Fibroblast of skin of right quadriceps (primary cell): Measurements from ENCODE around the gene PDAP1.

ENCODE experiments used
- DNase-seq: peaks from one replicate; pipeline ENCODE4 v3.0.0-alpha.2; 2013

The PDAP1 gene

DNA sequence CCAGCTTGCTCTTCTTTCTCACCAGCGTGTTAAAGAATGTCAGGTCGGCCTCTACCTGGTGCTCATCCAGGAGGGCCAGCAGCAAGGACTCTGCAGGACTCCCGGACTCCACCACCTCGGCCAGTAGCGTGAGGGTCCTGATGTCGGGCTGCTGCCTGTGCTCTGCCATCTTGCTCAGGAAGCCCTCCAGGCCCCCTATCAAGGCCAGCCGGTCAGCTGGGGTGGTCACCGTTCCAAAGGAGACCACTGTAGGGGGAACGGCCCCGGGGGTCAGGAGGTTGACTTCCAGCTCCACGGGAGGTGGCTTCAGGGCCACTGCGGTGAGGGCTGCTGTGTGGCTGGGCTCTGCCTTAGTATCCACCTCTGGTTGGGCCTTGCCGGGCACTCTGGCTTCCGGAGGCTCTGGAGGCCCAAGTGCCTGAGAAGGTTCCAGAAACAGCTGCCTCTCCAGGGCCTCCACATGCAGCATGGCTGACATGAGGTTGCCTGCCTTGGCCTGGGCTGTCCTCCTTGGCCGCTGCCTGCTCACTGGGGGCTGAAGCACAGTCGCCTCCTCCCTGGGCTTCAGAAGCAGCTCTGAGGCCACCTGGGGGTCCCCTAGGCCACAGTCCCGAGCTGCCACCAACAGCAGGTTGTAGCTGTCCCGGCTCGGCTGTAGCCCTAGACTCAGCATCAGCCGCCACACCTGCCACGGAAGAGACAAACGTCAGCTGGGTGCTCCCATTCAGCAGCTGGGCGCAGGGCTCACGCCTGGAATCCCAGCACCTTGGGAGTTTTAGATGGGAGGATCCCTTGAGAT lies 16.7 kb upstream of the PDAP1 start:
- no peak for DNase-seq

DNA sequence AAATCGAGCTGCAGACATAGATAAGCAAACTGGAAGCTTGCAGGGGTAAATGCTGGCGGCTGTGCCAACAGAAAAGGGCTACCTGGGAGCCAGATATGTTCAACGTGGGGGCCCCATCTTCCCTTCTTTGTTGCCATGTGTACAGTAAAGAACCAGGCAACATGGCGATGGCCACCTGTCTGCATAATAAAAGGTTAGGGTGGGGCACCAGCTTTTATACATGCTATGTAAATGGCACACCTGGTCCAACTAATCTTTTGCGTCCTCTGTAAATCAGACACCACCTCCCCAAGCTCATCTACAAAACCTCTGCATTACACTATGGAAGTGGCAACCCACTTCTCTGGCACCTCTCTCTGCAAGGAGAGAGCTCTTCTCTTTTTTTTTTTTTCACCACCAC lies 14.2 kb upstream of the PDAP1 start:
- DNase-seq, result no peak

DNA sequence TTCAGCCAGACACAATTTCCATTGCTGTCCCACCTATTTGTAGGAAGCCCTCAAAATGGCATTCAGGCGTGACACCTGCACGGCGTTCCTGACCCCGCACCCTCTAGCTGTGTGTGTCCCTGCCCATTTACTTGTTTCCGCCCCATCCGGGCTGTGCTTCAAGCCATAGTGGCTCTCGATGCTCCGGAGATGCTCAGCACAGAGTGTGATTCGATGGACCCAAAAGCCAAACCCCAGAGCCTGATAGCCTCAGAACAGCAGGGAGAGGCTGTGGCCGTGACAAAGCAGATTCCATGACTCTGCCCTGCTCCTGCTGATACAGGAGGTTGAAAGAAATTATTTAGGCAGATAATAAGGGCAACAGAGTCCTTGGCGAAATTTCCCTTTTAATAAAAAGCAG lies 13.8 kb upstream of the PDAP1 start:
- DNase-seq, result no peak

DNA sequence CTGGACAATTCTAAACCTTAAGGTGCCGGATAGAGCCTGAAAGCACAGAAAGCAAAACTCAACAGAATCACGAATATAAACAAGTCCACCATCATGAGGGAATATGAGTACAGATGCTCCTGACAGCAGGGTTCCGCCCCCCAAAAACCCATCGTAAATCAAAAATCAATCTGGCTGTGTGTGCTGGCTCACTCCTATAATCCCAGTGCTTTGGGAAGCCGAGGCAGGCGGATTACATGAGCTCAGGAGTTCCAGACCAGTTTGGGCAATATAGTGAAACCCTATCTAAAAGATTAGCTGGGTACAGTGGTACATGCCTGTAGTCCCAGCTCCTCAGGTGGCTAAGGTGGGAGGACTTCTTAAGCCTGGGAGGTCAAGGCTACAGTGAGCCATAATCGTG lies 12.6 kb upstream of the PDAP1 start:
- DNase-seq, result no peak

DNA sequence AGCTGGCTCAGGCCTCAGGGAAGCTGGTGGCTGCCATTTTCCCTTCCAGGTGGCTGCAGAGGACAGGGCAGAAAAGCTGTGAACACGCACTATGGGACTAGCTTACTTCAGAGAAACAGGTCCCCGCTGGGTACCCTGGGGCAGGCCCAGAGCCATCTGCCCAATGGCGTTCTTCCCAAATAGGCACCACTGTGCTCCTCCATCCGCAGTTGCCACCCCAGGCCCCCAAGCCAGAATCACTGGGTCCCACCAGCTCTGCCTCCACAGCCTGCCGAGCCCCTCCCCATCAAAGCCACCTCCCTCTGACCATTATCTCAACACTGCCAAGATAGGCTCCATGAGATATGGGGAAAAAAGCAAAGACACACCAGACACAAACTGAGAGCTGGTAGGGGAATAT lies 11.8 kb upstream of the PDAP1 start:
- no peak for DNase-seq

DNA sequence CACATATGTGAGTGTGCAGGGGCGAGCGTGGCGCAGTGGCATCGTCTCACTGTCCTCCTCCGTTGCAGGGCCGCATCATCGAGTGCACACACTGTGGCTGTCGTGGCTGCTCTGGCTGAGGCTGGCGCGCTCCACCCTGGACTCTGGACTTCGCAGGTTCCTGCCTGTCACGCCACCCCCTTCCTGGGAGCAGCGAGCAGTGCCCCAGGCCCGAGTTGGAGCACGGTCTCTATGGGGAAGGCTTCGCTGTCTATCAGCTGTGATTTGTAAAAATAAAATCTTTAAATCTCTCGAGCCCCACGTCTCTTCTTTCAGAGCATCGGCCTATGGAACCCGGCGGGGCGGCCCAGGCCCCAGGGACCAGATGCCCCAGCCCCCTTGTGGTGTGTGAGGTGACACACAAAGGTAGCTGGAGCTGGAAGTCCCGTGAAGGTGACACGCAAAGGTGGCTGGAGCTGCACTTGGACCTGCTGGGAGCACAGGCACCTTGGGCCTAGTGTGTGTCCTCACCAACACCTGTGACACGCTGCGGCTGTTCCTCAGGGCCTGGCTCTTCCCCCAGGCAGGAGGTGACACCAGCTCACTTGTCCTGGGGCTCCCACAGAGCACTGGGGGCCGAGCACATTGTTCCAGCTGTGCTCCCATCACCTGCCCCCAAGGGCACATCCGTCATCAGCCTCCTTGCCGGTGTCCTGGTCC lies 11.1 kb upstream of the PDAP1 start:
- DNase-seq, result no peak

DNA sequence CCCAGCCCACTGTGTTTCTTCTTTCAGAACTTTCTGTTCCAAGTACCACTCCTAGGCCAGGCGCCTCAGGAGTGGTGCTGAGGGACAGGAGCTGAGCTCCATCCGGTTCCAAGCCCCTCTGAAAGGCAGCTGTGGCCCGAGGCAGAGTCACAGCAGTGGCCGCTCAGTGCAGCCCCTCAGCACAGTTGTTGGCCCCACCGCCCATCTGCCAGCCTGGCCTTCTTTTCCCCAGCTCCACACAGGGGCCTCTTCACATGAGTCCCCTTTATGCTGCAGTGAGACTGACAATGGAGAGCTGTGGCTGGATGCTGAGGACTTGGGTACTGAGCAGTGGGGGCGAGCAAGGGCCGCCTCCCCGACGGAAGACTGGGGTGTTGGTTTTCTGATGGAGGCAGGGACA lies 9.9 kb upstream of the PDAP1 start:
- no peak for DNase-seq

DNA sequence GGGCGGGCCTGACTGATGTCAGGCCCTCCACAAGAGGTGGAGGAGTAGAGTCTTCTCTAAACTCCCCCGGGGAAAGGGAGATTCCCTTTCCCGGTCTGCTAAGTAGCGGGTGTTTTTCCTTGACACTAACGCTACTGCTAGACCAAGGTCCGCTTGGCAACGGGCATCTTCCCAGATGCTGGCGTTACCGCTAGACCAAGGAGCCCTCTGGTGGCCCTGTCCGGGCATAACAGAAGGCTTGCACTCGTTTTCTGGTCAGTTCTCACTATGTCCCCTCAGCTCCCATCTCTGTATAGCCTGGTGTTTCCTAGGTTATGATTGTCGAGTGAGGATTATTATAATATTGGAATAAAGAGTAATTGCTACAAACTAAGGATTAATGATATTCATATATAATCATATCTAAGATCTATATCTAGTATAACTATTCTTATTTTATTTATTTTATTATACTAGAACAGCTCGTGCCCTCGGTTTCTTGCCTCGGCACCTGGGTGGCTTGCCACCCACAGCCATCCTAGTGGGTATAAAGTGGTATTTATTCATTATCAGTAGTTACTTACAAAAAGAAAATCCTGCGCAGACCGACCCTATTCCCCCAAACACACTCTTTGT lies 7.2 kb upstream of the PDAP1 start:
- peak; percentile 36 for DNase-seq

DNA sequence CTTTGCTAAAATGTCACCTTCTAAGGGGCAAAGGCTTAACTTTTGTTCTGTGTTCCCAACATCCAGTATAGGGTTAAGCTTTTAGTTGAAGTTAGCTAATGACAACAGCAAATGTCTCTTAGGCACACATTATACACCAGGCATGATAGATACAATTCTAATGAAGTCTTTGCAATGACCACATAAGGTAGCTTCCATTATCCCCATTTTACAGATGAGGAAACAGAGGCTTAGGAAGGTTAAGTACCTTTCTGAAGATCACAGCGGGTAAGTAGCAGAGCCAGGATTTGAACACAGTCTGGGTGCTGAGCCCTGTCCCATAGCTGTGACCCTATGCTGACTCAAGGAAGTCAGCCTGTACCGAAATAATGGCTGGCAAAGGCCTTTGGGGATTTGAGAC lies 2.2 kb upstream of the PDAP1 start:
- DNase-seq, result no peak

DNA sequence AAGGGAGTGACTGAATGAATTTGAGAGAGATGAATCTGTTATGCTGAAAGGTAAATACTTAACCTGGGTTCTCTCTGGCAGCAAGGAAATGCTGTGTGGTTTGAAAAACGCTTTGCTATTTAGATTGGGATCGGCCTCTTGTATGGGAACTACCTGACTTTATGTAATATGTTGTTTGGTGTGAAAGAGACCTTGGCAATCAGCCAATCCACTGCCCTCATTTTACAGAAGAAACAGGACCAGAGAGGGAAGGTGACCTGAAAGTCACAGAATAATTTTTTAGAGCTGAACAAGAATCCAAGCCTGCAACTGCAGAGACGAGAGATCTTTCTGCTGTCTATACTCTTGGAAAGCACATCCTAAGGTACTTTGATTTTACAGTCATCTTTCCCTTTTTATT lies 1.4 kb upstream of the PDAP1 start:
- DNase-seq, result no peak

DNA sequence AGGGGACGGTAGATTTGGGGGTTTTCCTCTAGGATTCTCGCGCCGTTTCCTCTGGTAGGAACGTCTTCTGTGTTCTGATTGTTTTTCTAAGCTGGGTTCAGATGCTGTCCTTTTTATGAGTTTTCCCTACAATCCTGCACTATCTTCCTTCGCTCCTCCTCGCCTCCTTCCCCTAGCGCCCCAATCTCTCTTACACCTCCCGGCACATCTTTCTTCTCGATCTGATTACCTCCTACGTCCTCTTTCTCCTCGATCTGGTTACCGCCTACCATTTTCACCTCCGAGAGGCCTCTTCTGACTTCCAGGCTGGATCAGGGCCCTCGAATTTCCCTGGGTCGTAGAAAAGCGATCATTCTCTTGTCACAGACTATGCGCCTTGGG lies 785 bp upstream of the PDAP1 start:
- no peak for DNase-seq

DNA sequence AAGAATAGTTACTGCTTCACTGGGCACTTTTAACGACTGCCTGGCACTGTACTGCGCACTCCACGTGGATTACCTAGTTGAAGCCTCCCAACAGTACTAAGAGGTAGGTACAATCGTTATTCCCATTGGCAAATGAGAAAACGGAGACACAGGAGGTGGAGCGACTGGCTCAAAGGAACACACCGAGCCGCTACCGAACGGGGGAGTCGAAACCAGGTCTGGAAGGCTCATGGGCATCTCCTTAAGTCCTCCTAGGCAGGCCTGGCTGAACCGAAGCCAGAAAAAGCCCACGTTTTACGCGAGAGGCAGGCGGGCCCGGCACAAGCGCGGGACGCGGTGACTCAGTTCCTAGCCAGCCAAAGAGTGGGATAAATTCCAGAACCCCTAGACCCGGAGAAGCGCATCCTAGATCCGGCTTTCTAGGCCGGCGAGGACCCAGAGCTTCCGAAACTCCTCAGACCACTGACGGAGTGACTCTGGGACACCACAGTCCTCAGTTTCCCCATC lies 472 bp downstream of the PDAP1 start:
- DNase-seq, result peak; percentile 75

DNA sequence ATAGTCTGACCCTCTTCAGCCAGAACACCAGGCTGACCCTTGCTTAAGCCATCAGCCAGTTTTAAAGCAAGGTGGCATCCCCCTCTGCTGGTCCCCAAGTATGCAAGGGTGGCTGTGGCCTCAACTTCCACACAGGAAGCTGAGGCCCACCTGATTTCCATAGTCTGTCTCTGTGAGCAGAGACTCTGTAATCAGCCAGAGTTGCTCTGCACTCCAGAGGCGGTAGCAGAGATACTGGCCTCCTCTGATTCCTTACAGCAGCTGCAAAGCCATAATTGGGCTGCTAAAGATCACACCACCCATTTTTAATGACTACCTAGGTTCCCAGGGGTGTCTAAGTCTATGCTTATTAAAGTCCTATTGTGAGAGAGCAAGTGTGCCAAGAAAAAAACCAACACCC lies 1.8 kb downstream of the PDAP1 start:
- DNase-seq, result no peak

DNA sequence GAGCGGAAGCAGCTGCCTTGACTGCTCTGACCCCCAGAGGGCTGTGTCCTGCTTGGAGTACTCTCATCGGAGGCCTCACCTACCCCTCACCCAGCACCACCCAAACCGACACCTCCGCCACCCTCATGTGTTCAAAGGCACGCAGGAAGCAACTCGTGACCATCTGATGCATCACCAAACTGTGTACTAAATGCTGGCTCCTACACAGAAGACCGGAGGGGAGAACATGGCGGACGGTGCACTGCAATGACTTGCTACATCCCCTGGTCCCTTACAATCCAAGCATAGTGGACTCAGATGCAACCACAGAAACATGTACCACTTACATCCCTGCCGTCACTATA lies 3.4 kb downstream of the PDAP1 start:
- no peak for DNase-seq

DNA sequence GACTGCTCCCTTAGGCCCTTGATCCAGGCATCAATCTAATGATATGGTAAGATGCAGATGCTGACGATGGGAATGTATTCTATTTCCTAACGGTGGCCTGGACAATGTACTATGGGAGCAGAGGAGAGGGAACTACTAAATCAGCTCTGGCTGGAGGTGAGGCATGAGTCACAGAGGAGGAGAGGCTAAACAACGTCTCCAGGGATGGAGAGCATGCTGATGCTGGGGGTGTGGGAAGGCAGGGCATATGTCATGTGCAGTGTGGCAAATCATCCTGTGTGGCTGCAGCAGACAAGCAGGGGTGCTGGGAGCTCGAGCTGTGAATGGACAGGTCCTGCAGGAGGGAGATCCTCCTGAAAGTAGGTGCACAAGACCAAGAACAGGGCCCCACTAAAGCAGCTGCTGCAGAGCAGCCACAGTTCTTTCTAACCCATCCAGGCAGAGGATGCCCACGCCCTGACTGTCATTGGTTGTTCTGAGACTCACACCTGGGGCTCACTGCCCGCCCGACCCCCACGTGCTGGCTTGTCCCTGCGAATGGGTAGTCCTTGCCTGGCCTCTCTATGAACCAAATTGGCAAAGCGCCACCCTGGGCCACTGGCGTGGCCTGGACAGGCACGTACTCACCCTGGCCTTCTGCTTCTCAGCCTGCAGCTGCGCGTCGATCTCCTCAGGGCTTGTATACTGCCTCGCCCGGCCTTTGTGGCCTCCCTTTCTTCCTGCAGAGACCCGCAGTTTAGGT lies 4.0 kb downstream of the PDAP1 start:
- DNase-seq, result no peak

DNA sequence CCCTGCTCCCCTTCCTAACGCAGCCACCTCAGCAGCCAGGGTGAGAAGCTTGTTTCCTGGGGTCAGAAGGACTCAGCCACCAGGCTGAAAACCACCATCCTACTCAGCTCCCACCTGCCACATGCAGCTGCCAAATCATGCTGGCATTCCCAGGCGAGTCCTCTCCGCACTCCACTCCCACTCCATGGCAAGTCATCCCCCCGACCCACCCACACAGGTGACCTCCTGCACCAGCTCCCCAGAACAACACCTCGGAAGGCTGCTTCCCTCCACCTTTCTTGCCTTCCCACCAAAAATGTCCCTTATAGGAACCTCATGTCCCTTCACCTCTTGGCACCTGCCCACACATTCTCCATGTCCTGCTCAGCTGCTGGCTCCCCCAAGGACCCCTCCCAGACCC lies 4.6 kb downstream of the PDAP1 start:
- DNase-seq, result no peak

DNA sequence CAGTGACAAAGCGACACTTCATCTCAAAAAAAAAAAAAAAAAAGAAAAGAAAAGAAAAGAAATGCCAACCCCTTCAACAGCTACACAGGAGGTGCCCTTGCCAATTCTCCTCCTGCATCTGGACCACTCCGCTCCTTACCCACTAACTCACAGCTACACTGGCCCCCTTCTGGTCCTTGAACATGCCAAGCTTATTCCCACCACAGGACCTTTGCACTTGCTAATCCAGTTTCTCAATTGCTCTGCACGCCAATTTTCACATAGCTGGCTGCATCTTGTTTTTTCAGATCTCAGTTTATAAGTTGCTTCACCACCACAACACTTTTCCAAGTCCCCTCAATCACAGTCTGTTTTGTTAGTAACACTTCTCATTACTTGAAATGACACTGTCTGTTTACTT lies 5.5 kb downstream of the PDAP1 start:
- DNase-seq, result no peak

DNA sequence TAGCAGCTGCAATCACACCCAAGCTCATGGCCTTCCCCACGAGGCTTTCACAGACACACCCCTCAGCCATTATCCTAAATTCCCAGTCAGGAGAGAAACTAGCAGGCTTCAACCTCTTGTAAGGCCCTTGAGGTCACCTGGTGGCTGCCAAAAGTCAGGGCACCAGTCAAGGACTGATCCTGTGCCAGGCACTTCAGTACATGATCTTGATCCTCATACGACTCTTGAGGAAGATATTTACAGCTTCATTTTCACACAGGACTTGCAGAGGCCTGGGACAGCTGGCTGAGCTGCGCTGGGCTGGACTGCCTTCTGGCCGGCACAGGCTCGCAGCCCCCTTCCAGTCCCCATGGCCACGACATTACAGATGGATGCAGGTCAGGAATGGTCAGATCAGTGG lies 8.8 kb downstream of the PDAP1 start:
- DNase-seq, result no peak

DNA sequence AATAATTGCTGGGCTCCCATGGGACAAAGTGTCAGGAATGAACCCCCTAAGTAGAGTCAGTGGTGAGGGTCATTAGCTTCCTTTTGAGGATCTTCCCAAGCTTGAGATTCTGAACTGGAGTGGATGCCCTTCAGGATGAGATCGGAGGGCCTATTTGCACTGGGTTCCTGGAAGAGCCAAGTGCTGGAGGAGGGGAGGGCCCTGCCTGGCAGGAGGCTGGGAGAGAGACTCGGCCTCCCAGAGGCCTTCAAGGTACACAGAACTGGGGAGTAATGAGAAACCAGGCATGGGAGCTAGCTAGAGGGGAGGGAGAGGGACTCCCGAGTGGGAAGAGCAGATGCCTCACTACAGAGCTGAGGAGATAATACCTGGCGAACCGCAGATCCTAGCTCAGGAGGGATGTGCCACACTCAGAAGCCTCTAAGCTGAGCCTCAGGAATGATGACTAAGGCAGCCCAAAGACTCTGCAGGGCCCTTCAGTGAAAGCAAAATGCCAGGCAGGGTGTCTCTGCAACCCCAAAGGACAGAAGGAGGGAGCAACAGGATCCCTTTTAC lies 9.4 kb downstream of the PDAP1 start:
- DNase-seq, result no peak

DNA sequence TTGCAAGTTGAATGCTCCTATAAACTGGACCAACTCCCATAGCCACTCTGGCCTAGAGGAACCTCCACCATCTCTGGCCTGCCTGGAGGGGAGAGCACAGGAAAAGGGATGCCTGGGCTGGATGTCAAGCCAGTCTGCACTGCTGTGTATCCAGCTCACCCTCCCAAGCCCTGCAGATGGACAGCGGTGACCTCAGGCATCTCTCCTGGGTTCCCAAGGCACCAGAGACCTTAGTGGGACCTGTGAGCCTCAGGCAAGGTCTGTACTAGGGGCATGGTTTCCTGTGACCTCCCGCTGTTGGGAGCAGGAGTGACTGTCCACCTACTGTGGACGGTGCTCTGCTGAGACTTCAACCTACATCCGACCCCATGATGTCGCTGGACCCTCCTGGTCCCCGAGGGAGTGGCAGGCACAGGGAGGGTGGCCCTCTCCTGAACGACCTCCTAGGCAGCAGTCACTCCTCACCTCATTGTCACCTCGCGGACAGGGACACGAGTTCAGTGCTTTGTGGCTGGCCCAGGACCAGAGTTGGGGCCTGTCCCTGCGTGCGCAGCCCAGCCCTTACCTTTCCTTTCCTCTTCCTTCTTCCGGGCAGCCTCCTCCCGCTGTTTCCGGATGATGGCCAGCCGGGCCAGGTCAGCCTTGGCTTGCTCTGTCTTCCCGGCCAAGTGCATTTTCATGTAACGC lies 11.0 kb downstream of the PDAP1 start:
- DNase-seq, result no peak

DNA sequence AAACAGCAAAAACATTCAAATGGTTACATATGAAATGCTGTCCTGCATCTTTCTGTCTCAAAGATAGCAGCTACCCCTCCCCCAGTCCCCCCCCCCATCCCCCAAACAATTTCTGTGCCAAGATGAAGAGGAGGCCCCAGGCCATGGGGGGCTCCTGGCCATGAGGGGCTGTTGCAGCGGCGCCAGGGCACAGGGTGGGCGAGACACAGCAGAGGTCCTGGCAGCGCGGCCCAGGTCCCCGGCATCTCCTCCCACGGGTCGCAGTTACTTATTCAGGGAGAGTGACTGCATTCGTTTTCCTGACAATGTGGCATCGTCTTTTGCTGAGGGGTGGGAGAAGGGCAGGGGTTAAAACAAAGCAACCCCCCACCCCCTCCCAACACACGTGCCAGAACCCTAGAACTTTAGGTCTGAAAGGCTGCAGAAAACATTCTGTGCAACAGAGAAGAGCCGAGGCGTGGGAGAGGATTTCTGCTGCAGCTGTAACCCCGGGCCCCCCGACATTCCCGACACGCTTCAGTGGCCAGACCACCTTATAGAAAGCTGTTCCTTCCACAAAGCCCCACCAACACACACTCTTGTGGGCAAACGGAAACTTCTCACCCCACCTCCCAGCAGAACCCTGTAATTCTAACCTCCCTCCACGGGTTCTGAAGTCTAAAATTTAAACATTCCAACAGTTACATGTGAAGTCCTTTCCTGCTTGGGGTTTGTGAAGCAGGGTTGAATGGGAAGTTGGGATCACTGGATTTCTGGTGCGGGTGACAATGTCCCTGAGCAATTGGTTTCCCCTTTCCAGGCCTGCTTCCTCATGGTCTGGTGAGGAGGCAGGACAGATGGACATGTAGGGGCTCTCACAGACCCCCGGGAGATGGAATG lies 11.7 kb downstream of the PDAP1 start:
- no peak for DNase-seq
